Measurements from ENCODE around the gene NT5C1A. TPM values are rescaled to one million over a fixed set of nuclear protein-coding genes. Genes with fewer than 3 reads are reported as not detected.

The NT5C1A gene
- total and polyA plus RNA-seq, 2 donors (not counting 1 experiment from before 2014, with no cell fraction given): not detected

GRCh38 chr1:39635871-39636210 lies 36.1 kb downstream of the NT5C1A start:
- no peak overlapping the region for H3K9ac ChIP-seq (ENCODE audit: low read length)
- H2AFZ ChIP-seq (ENCODE audit: insufficient read depth, low read depth, low read length, poor library complexity, severe bottlenecking): no peak overlapping the region
- peaks cover 6 to 9% of the 10 kb centered on the region in 2 donors for H3K4me1 ChIP-seq (ENCODE audit: control insufficient read depth in 2 of 2, insufficient read depth in 2 of 2, low read length in 2 of 2)
- ChIA-PET CTCF (interaction anchor here (1.1 to 1.2 kb wide), 3 partner anchors 9 to 24 kb away, joined by 3 read pairs; no protein-coding TSS in a partner anchor), POLR2A (no interaction called here)
- intact Hi-C loops (cut with micrococcal nuclease): no loop called here
- no peaks in the 10 kb centered on the region for H3K79me2 ChIP-seq (ENCODE audit: control insufficient read depth, insufficient read depth, low read length)
- H3K27ac ChIP-seq (ENCODE audit: low read length in 2 of 2): no peak overlapping the region
- Mint-ChIP-seq H3K27ac (no peak overlapping the region), H3K4me3 (no peak overlapping the region), H3K27me3 (peaks cover 58% of the 10 kb centered on the region), H3K9me3 (ENCODE audit: insufficient read depth) (no peaks in the 10 kb centered on the region), H3K4me1 (peaks cover 4% of the 10 kb centered on the region)
- ATAC-seq (ENCODE audit: low read depth) (no peak), DNase-seq (no peak)
- H3K4me3 ChIP-seq (ENCODE audit: control extremely low read depth in 1 of 5, extremely low read depth in 1 of 5, insufficient read depth in 1 of 5, low read depth in 2 of 5, low read length in 4 of 5): no peak overlapping the region
- TF ChIP-seq EZH2 (IDR thresholded peaks at IDR 0.05; ENCODE audit: borderline replicate concordance, insufficient read depth, low read depth, low read length, poor library complexity, severe bottlenecking): no peak
- TF ChIP-seq CTCF (IDR thresholded peaks at IDR 0.05): no peak
- H3K4me2 ChIP-seq (replicated peaks; ENCODE audit: low read depth, low read length, poor library complexity, severe bottlenecking): no peak overlapping the region
- H4K20me1 ChIP-seq (ENCODE audit: control insufficient read depth, insufficient read depth, low read length, poor library complexity, severe bottlenecking): no peaks in the 10 kb centered on the region
- 75% methylated on average over 1 of the region's 2 CpGs for WGBS (ENCODE audit: insufficient coverage)
- H3K9me3 ChIP-seq (ENCODE audit: control extremely low read depth in 1 of 3, control insufficient read depth in 2 of 3, insufficient read depth in 1 of 3, low read length in 2 of 3): no peaks in the 10 kb centered on the region
- H3K27me3 ChIP-seq (replicated peaks in 1 of 4; ENCODE audit: control extremely low read depth in 1 of 4, control insufficient read depth in 3 of 4, insufficient read depth in 4 of 4, low read length in 3 of 4): peaks cover 0 to 34% (median 19%) of the 10 kb centered on the region in 4 experiments
- H3K36me3 ChIP-seq (replicated peaks in 1 of 2; ENCODE audit: control extremely low read depth in 1 of 2, control insufficient read depth in 1 of 2, extremely low read depth in 1 of 2, insufficient read depth in 2 of 2, low read length in 1 of 2): no peaks in the 10 kb centered on the region

- WGBS (ENCODE audit: insufficient coverage): 93% methylated on average over 7 of the region's 12 CpGs
- Mint-ChIP-seq H3K4me3 (no peak overlapping the region), H3K27me3 (peaks cover 57% of the 10 kb centered on the region), H3K4me1 (peaks cover 4% of the 10 kb centered on the region), H3K27ac (no peak overlapping the region), H3K9me3 (ENCODE audit: insufficient read depth) (no peaks in the 10 kb centered on the region)
- no peaks in the 10 kb centered on the region for H3K79me2 ChIP-seq (ENCODE audit: control insufficient read depth, insufficient read depth, low read length)
- H3K27me3 ChIP-seq (replicated peaks in 1 of 4; ENCODE audit: control extremely low read depth in 1 of 4, control insufficient read depth in 3 of 4, insufficient read depth in 4 of 4, low read length in 3 of 4): peaks cover 0 to 30% (median 19%) of the 10 kb centered on the region in 4 experiments
- no peaks in the 10 kb centered on the region for H3K36me3 ChIP-seq (replicated peaks in 1 of 2; ENCODE audit: control extremely low read depth in 1 of 2, control insufficient read depth in 1 of 2, extremely low read depth in 1 of 2, insufficient read depth in 2 of 2, low read length in 1 of 2)
- H4K20me1 ChIP-seq (ENCODE audit: control insufficient read depth, insufficient read depth, low read length, poor library complexity, severe bottlenecking): no peaks in the 10 kb centered on the region
- POLR2A ChIA-PET: no interaction called here
- H3K4me3 ChIP-seq (ENCODE audit: control extremely low read depth in 1 of 5, extremely low read depth in 1 of 5, insufficient read depth in 1 of 5, low read depth in 2 of 5, low read length in 4 of 5): no peak overlapping the region
- no peak overlapping the region for H2AFZ ChIP-seq (ENCODE audit: insufficient read depth, low read depth, low read length, poor library complexity, severe bottlenecking)
- CTCF ChIA-PET: interaction anchor here (1.0 to 1.2 kb wide), 3 partner anchors 9 to 18 kb away, joined by 3 read pairs; no protein-coding TSS in a partner anchor
- peaks cover 6 to 9% of the 10 kb centered on the region in 2 donors for H3K4me1 ChIP-seq (ENCODE audit: control insufficient read depth in 2 of 2, insufficient read depth in 2 of 2, low read length in 2 of 2)
- no peaks in the 10 kb centered on the region for H3K9me3 ChIP-seq (ENCODE audit: control extremely low read depth in 1 of 3, control insufficient read depth in 2 of 3, insufficient read depth in 1 of 3, low read length in 2 of 3)
- DNase-seq (no peak), ATAC-seq (ENCODE audit: low read depth) (no peak)
- H3K4me2 ChIP-seq (replicated peaks; ENCODE audit: low read depth, low read length, poor library complexity, severe bottlenecking): no peak overlapping the region
- no peak overlapping the region for H3K27ac ChIP-seq (ENCODE audit: low read length in 2 of 2)
- H3K9ac ChIP-seq (ENCODE audit: low read length): no peak overlapping the region
- TF ChIP-seq EZH2 (IDR thresholded peaks at IDR 0.05; ENCODE audit: borderline replicate concordance, insufficient read depth, low read depth, low read length, poor library complexity, severe bottlenecking): no peak
- no peak for TF ChIP-seq CTCF (IDR thresholded peaks at IDR 0.05)
- intact Hi-C loops (cut with micrococcal nuclease): no loop called here
Measured at GRCh38 chr1:39635205-39635870, 36.6 kb downstream of the NT5C1A start.
